Right lobe of liver (tissue), 6 donors: ENCODE data around the gene TAF3. TPM values are rescaled to one million over a fixed set of nuclear protein-coding genes. Genes with fewer than 3 reads are reported as not detected.

Source experiments
- ATAC-seq, 4 donors: fragments of 200-7000 bp; cut with Tn5 transposase; one replicate each; pipeline ENCODE4 v1.9.1; 2020; ENCODE audit warnings: mild to moderate bottlenecking in 4 of 4, moderate library complexity in 4 of 4
- DNase-seq, 3 donors: peaks; one replicate each; pipeline ENCODE4 v3.0.0-alpha.2; 2020
- H3K27ac ChIP-seq, 3 donors: fragments of 200-600 bp; one replicate each; pipeline ENCODE4 v1.8.0; 2022
- H3K27me3 ChIP-seq, 2 donors: fragments of 200-600 bp; one replicate each; pipeline ENCODE4 v1.8.0; 2022
- H3K36me3 ChIP-seq, 4 donors: fragments of 200-600 bp; sonication (generic) in 1 of 4; one replicate each; pipeline versions ENCODE4 v1.5.1 to v1.8.0; 2017 to 2022; ENCODE audit warnings: control low read depth in 1 of 4
- H3K4me1 ChIP-seq, 4 donors: fragments of 200-600 bp; sonication (generic) in 1 of 4; one replicate each; pipeline versions ENCODE4 v1.5.1 to v1.8.0; 2017 to 2022; ENCODE audit warnings: control low read depth in 1 of 4
- H3K4me3 ChIP-seq, 3 donors: fragments of 200-600 bp; one replicate each; pipeline ENCODE4 v1.8.0; 2022
- H3K9me3 ChIP-seq, 4 donors: fragments of 200-600 bp; sonication (generic) in 1 of 4; one replicate each; pipeline versions ENCODE4 v1.5.1 to v1.8.0; 2017 to 2022; ENCODE audit warnings: control low read depth in 1 of 4
- CTCF ChIP-seq, 4 donors: fragments of 200-600 bp in 3 of 4; fragments of 450-650 bp in 1 of 4; IDR thresholded peaks; one replicate each; pipeline versions ENCODE4 v1.5.1 to v1.8.0; 2016 to 2022; ENCODE audit warnings: antibody characterized with exemption in 4 of 4, mild to moderate bottlenecking in 2 of 4
- POLR2A ChIP-seq: fragments of 450-650 bp; IDR thresholded peaks from one replicate; pipeline ENCODE4 v1.6.1; 2017; ENCODE audit warnings: antibody characterized with exemption, mild to moderate bottlenecking
- WGBS: methylation state at CpG from one replicate; pipeline ENCODE4 v1.1.6; 2018; ENCODE audit warnings: low coverage, low lambda C conversion rate; ENCODE audit not compliant: insufficient coverage; ENCODE audit errors: missing lambda C conversion rate; 5-methylcytosine and 5-hydroxymethylcytosine counted together
- intact Hi-C, 2 donors: fragments of 100-400 bp; cut with DNase I; formaldehyde crosslinking; loops; one replicate each; pipeline versions ENCODE4 v1.11.2 to v1.14.1; 2022
- total RNA-seq, 6 experiments: library from RNA; depleted of rRNA in 2 of 6; stranded (reverse); fragments of >200 nt in 2 of 6; fragmentation: NEBNext Ultra II Directional in 3 of 6; extraction: Animal tissue kit (Norgen Biotek cat#: 25700) in 3 of 6; gene quantifications; one replicate each; pipeline versions ENCODE4 v1.1.0 to v1.2.4, GENCODE V29; 2016 to 2023
- donor health status: DM: no; HTN: yes; CAD: no.
- donor health status: DM: no; HTN: no; CAD: no.
- donor health status: DM: no; HTN: no; CAD: no.
- donor health status: DM: no; HTN: yes; CAD: no.
- donor health status: DM: no; HTN: yes; CAD: no.

TAF3 gene
- total RNA-seq, 6 experiments from 2014 or later = 1.9 to 3.5 (median 3.0) TPM

GRCh38 chr10:8034466-8035005 lies 216.2 kb downstream of the TAF3 start:
- Histone ChIP-seq H3K36me3 (no peaks in the 10 kb centered on the region), H3K4me3 (peak overlapping the region in 1 of 3 donors; percentile 13), H3K27me3 (peaks cover 12 to 49% of the 10 kb centered on the region in 2 donors), H3K9me3 (no peaks in the 10 kb centered on the region), H3K4me1 (peaks cover 0 to 17% (median 0%) of the 10 kb centered on the region in 4 donors), H3K27ac (no peak overlapping the region)
- DNase-seq = no peak
- TF ChIP-seq POLR2A = no peak
- TF ChIP-seq CTCF (IDR thresholded peaks at IDR 0.05) = no peak
- ATAC-seq = peak in 3 of 4 donors; percentile 17 to 36 (median 30)
- 8% methylated on average over 14 of the region's 37 CpGs for WGBS
- intact Hi-C loops = no loop called here

DNA sequence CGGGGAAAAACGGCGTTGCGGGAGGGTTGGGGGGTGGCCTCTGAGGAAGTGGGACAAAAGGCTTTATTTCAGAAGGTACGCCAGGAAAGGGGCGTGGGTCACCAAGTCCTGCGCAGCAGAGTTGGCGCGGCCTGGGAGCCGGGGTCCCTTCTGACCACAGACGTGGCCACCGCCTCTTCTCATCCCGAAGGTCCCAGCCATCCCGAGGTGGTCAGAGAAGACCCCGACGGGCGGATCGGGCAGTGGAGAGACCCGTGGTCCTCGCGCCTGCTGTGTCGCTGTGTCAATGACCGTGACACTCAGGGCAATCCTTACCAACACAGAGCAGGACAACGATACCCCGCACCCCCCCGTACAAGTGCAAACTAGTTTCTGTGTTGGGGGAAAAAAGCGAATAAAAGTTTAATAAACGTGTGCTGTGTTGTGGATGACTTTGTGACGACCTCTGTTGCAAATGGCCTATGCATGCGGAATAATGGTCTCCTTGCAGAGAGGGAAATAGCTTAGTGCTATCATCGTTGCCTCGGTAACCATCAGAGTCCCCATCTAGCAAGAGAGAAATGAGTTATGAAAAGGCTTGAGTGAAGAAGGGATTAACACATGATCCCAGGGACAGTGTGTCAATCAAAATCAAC lies 216.8 kb downstream of the TAF3 start:
- ATAC-seq = no peak
- H3K27ac ChIP-seq = no peak overlapping the region
- 13% methylated on average over 16 of the region's 32 CpGs for WGBS

DNA sequence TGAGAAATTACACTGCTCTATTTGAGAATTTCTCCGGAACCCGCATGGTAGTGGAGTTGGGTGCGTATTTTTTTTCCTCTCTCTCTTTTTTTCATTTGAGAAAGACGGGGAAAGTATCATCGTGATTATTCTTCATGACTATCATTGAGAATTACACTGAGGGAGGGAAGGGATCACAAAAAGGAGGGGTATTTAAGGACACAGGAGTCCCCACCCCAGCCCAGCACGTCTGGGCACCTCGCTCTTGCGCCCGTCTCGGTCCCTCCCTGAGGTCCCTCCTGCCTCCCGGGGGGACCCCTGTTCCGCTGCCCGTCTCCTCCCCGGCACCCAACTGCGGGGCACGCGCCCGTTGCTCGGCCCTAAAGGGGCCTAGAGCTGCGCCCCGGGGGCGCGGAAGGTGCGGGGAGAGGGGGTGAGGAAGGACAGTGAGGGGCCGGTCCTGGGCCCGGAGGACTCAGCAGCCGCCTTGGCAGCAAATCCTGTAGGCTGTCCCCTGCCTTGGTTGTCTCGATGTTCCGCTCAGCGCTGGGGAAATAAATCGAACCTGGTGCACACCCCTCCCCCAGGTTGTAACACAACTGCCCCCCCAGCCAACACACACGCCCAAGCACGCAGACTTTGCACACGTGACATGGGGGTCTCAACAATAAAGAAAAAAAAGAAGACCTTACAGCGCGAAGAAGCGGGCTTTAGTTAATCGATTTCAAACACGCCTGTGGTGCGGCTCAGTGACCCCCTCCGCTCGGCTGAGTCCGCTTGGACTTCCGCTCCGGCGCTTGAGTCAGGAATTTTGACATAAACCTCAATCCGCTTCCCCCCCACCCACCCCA lies 217.6 kb downstream of the TAF3 start:
- intact Hi-C loops = no loop called here
- TF ChIP-seq POLR2A (no peak), CTCF (IDR thresholded peaks at IDR 0.05) (no peak)
- no peak for DNase-seq
- ATAC-seq = no peak
- 5% methylated on average over 31 of the region's 47 CpGs for WGBS
- Histone ChIP-seq H3K27me3 (peaks cover 14 to 56% of the 10 kb centered on the region in 2 donors), H3K4me3 (no peak overlapping the region), H3K27ac (no peak overlapping the region), H3K9me3 (no peaks in the 10 kb centered on the region), H3K4me1 (peaks cover 0 to 17% (median 0%) of the 10 kb centered on the region in 4 donors), H3K36me3 (no peaks in the 10 kb centered on the region)

More for the DNA sequence above, 216.8 kb downstream of the TAF3 start:
- Histone ChIP-seq H3K4me3 (no peak overlapping the region), H3K27me3 (peaks cover 14 to 49% of the 10 kb centered on the region in 2 donors), H3K9me3 (no peaks in the 10 kb centered on the region), H3K4me1 (peaks cover 0 to 17% (median 0%) of the 10 kb centered on the region in 4 donors), H3K36me3 (no peaks in the 10 kb centered on the region)
- no peak for TF ChIP-seq CTCF (IDR thresholded peaks at IDR 0.05)
- TF ChIP-seq POLR2A = no peak
- intact Hi-C loops = no loop called here
- no peak for DNase-seq

GRCh38 chr10:8036506-8037198 lies 218.3 kb downstream of the TAF3 start:
- Histone ChIP-seq H3K27me3 (peaks cover 17 to 62% of the 10 kb centered on the region in 2 donors), H3K36me3 (no peaks in the 10 kb centered on the region), H3K9me3 (no peaks in the 10 kb centered on the region), H3K27ac (no peak overlapping the region), H3K4me3 (no peak overlapping the region), H3K4me1 (peaks cover 0 to 17% (median 0%) of the 10 kb centered on the region in 4 donors)
- no peak for DNase-seq
- intact Hi-C loops = no loop called here
- no peak for TF ChIP-seq POLR2A
- no peak for TF ChIP-seq CTCF (IDR thresholded peaks at IDR 0.05)
- ATAC-seq = no peak
- 7% methylated on average over 17 of the region's 18 CpGs for WGBS
